GM12878 (cell line): ENCODE results near the gene CALD1. TPM values are rescaled to one million over a fixed set of nuclear protein-coding genes. Genes with fewer than 3 reads are reported as not detected.

Experiments used
- ATAC-seq: fragments of 200-7000 bp; cut with Tn5 transposase; 3 replicates; pipeline ENCODE4 v1.9.1; 2020; ENCODE audit warnings: mild to moderate bottlenecking, moderate library complexity
- BruUV-seq: library from RNA; stranded (reverse); fragments of 400-500 nt; replicated peaks from 2 replicates; lab custom pipeline; 2021; lab: Mats Ljungman, UMichigan
- CTCF ChIA-PET: fragments of 300-600 bp; sonication (Branson Sonifier 250); formaldehyde crosslinking; extraction: SDS; loops from one replicate; lab custom pipeline; 2021; ENCODE audit warnings: inconsistent platforms; lab: Yijun Ruan, JAX
- POLR2A ChIA-PET: fragments of 350-600 bp; formaldehyde crosslinking; extraction: SDS; loops from one replicate; lab custom pipeline; 2021; ENCODE audit warnings: inconsistent platforms; lab: Charles Lee
- RAD21 ChIA-PET: fragments of 300-600 bp; sonication (Branson Sonifier 250); formaldehyde crosslinking; loops from one replicate; lab custom pipeline; 2023; ENCODE audit warnings: antibody characterized with exemption; ENCODE audit not compliant: unreplicated experiment; lab: Charles Lee
- SMC1A ChIA-PET: fragments of 300-600 bp; sonication (Branson Sonifier 250); formaldehyde crosslinking; loops from one replicate; lab custom pipeline; 2023; ENCODE audit not compliant: unreplicated experiment, uncharacterized antibody; lab: Charles Lee
- DNase-seq: peaks from one replicate; pipeline ENCODE4 v3.0.0-alpha.2; 2011; ENCODE audit warnings: low read depth, low spot score
- FAIRE-seq: peaks from 3 replicates; lab custom pipeline; 2011; peaks lifted over from hg19 to GRCh38; lab: Jason Lieb, UNC
- H2AFZ ChIP-seq: 2 replicates; pipeline ENCODE4 v1.6.0; 2011; ENCODE audit warnings: low read depth, low read length, control low read depth; ENCODE audit not compliant: control insufficient read depth
- H3K27ac ChIP-seq: 2 replicates; pipeline ENCODE4 v1.5.1; 2011; ENCODE audit warnings: control low read depth; ENCODE audit not compliant: control insufficient read depth, insufficient read depth
- H3K27me3 ChIP-seq, 2 experiments: replicated peaks in 1 of 2; 2 replicates each; pipeline versions ENCODE4 v1.6.0 to v1.6.1; 2011; ENCODE audit warnings: low read length in 1 of 2; ENCODE audit not compliant: control insufficient read depth in 2 of 2, insufficient read depth in 2 of 2
- H3K36me3 ChIP-seq, 2 experiments: 2 replicates each; pipeline ENCODE4 v1.5.1; 2011; ENCODE audit warnings: low read length in 1 of 2; ENCODE audit not compliant: control insufficient read depth in 2 of 2, insufficient read depth in 2 of 2
- H3K4me1 ChIP-seq: 2 replicates; pipeline ENCODE4 v1.6.1; 2011; ENCODE audit warnings: mild to moderate bottlenecking, low read length, moderate library complexity, mixed read lengths; ENCODE audit not compliant: control insufficient read depth, insufficient read depth
- H3K4me2 ChIP-seq: 2 replicates; pipeline ENCODE4 v1.6.0; 2011; ENCODE audit warnings: control low read depth; ENCODE audit not compliant: control insufficient read depth, insufficient read depth
- H3K4me3 ChIP-seq: fragments of 200-600 bp; sonication (generic); 2 replicates; pipeline ENCODE4 v1.5.1; 2016
- H3K79me2 ChIP-seq: 2 replicates; pipeline ENCODE4 v1.6.0; 2011; ENCODE audit warnings: low read length; ENCODE audit not compliant: control insufficient read depth, insufficient read depth
- H3K9ac ChIP-seq: 2 replicates; pipeline ENCODE4 v1.8.0; 2011; ENCODE audit warnings: low read length, control low read depth, mixed read lengths; ENCODE audit not compliant: control insufficient read depth, insufficient read depth
- H3K9me3 ChIP-seq: replicated peaks from 3 replicates; pipeline ENCODE4 v1.5.1; 2011; ENCODE audit warnings: mild to moderate bottlenecking, low read length; ENCODE audit not compliant: control insufficient read depth, insufficient read depth
- H4K20me1 ChIP-seq: 2 replicates; pipeline ENCODE4 v1.6.0; 2011; ENCODE audit not compliant: control insufficient read depth, insufficient read depth
- BCL3 ChIP-seq: IDR thresholded peaks from 2 replicates; pipeline ENCODE4 v1.6.1; 2011; ENCODE audit warnings: borderline replicate concordance, low read depth, mild to moderate bottlenecking, moderate library complexity, low read length; ENCODE audit not compliant: insufficient read depth, poor library complexity, severe bottlenecking
- EZH2 ChIP-seq: IDR thresholded peaks from 2 replicates; pipeline ENCODE4 v1.6.1; 2012; ENCODE audit warnings: low read depth, mild to moderate bottlenecking, control low read depth, inconsistent platforms, low read length, borderline replicate concordance; ENCODE audit not compliant: control insufficient read depth
- KAT2A ChIP-seq: conservative IDR thresholded peaks from 2 replicates; pipeline ENCODE4 v1.6.1; 2011; ENCODE audit warnings: low read depth, low read length; ENCODE audit not compliant: control insufficient read depth
- NR2C2 ChIP-seq: IDR thresholded peaks from 2 replicates; pipeline ENCODE4 v1.6.1; 2011; ENCODE audit warnings: borderline replicate concordance, low read depth; ENCODE audit not compliant: control insufficient read depth, insufficient read length
- YBX1 ChIP-seq: fragments of 450-650 bp; IDR thresholded peaks from 2 replicates; pipeline ENCODE4 v1.6.1; 2016; ENCODE audit warnings: antibody characterized with exemption
- WGBS: methylation state at CpG from one replicate; pipeline ENCODE4 v1.1.6; 2016; ENCODE audit warnings: low lambda C conversion rate; ENCODE audit not compliant: insufficient replicate concordance, insufficient coverage; ENCODE audit errors: missing lambda C conversion rate; 5-methylcytosine and 5-hydroxymethylcytosine counted together
- in situ Hi-C: fragments of 300-500 bp; cut with MboI; formaldehyde crosslinking; loops from 9 replicates; pipeline ENCODE4 v1.14.3; 2018; ENCODE audit warnings: mixed read lengths
- intact Hi-C: fragments of 100-400 bp; cut with micrococcal nuclease; formaldehyde crosslinking; loops from one replicate; pipeline ENCODE4 v1.14.2; 2022; ENCODE audit not compliant: unreplicated experiment
- polyA plus RNA-seq, 11 experiments: library from polyadenylated mRNA; depleted of rRNA in 4 of 11; unstranded in 6 of 11; stranded (reverse) in 5 of 11; fragments of >200 nt; fragmentation: Nextera tagmentation in 4 of 11; fragmentation: Illumina TruSeq in 1 of 11; extraction: Ambion mirVana in 4 of 11; extraction: Trizol in 1 of 11; gene quantifications; 1 replicate in 1 of 11; 2 replicates in 10 of 11; pipeline versions ENCODE4 v1.2.1 to v1.2.3, GENCODE V29; 2011 to 2016; ENCODE audit warnings: inconsistent platforms in 2 of 11, missing spikeins in 2 of 11, low read depth in 1 of 11
- total RNA-seq, 4 experiments: library from RNA; depleted of rRNA in 3 of 4; stranded (reverse); fragments of >200 nt in 3 of 4; fragmentation: Illumina TruSeq in 1 of 4; extraction: Trizol in 1 of 4; gene quantifications; 2 replicates each; pipeline versions ENCODE4 v1.2.1 to v1.2.3, GENCODE V29; 2013 to 2021

Gene CALD1
- total and polyA plus RNA-seq, 10 of the 15 experiments (the other 5 are each of a cell fraction or from before 2014, with no cell fraction given) = 0.03 to 1.3 (median 0.22) TPM

- TF ChIP-seq YBX1 (no peak), KAT2A (no peak)
These were observed 107.1 kb downstream of the CALD1 start (continued) for GRCh38 chr7:134886353-134887057.

- Histone ChIP-seq H3K4me2 (no peak overlapping the region), H3K27ac (no peak overlapping the region), H3K27me3 (no peaks in the 10 kb centered on the region), H3K4me3 (no peak overlapping the region), H4K20me1 (no peaks in the 10 kb centered on the region), H3K9me3 (no peaks in the 10 kb centered on the region), H2AFZ (no peak overlapping the region), H3K4me1 (no peaks in the 10 kb centered on the region; the same call in 1 of the 2 replicates), H3K36me3 (no peaks in the 10 kb centered on the region), H3K79me2 (no peaks in the 10 kb centered on the region), H3K9ac (no peak overlapping the region)
- no peak for FAIRE-seq
- in situ Hi-C loops = no loop called here
- TF ChIP-seq NR2C2 (peak; percentile 22), EZH2 (no peak), BCL3 (peak; percentile 32)
- ATAC-seq = no peak
- ChIA-PET CTCF (interaction anchor here (2.0 kb wide), 1 partner anchor 9 kb away, joined by 5 read pairs; no protein-coding TSS in a partner anchor), RAD21 (no interaction called here), POLR2A (no interaction called here), SMC1A (interaction anchor here (1.2 to 1.6 kb wide), 2 partner anchors 17 to 56 kb away, joined by 3 read pairs; no protein-coding TSS in a partner anchor)
- intact Hi-C loops = no loop called here
- WGBS = 76% methylated on average over 8 of the region's 8 CpGs
- BruUV-seq = no TSS peak
- DNase-seq = no peak
These were observed 108.1 kb downstream of the CALD1 start for GRCh38 chr7:134887523-134887922.
